GM19395 (cell line): ENCODE measurements around the gene TRPM6.

Source experiments
- ATAC-seq: cut with Tn5 transposase; IDR thresholded peaks from one replicate; pipeline ENCODE4 v1.9.1; 2021; ENCODE audit warnings: mild to moderate bottlenecking, moderate library complexity; ENCODE audit not compliant: unreplicated experiment

The TRPM6 gene

DNA sequence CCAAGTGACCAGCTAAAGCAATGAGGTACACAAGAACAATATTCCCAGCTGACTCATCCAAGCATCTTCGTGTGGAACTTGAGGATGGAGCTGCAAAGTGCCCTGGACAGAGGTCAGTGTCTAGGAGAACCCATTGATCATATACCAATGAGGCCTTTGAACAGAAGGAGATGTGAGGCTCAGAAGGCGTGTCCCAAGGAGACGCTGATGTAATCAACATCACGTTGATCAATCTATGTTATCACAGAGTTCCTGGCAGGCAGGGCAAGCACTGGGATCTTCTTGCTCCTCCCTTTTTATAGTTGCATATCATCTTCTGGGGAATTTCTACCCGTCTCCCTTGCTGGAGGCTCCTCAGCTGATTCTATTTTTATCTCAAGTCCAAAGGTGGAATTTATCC is 163.4 kb downstream of the TRPM6 start:
- no peak for ATAC-seq

GRCh38 chr9:74721696-74722660 is 165.7 kb downstream of the TRPM6 start:
- no peak for ATAC-seq

GRCh38 chr9:74719306-74719705 is 168.4 kb downstream of the TRPM6 start:
- no peak for ATAC-seq

GRCh38 chr9:74718709-74719108 is 169.0 kb downstream of the TRPM6 start:
- no peak for ATAC-seq

- no peak for ATAC-seq
Measured at GRCh38 chr9:74711341-74711740, 176.4 kb downstream of the TRPM6 start.

- peak; percentile 56 for ATAC-seq
Measured at GRCh38 chr9:74697535-74697934, 190.2 kb downstream of the TRPM6 start.

DNA sequence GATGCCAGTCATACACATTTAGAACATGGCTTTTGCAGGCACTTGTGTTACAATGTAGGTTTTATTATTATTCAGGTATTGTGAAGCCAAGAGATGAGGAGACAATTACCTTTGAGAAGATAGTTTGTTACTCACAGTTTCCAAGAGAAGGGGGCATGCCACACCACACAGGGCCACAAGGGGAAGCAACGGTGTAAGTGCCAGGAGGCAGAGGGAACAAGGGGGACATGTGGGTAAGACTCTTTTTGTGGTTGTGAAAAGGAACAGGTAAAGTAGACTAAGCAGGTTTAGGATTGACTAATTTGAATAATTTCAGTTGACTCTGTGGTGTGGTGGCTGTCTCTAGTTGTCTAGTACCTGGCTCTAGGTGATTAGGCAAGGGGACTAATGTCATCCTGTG is 191.2 kb downstream of the TRPM6 start:
- peak; percentile 50 for ATAC-seq

DNA sequence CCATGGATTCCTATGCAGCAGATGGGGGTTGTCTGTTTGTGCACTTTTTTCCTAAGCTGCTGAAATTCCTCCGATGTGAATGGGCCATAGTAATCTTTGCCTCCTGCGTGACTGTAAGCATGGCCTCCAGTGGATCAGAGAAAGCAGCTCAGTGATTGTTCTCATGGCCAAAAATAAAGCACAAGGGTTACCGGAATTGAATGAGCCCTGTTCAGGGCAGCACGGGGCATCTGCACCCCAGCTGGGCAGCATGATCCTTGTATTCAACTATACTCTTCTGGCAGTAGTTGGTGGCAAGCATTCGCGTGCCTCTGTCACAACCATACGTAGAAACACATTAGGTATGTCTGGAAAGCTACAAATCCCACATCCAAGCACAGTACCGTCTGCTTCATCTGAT is 196.7 kb downstream of the TRPM6 start:
- no peak for ATAC-seq

DNA sequence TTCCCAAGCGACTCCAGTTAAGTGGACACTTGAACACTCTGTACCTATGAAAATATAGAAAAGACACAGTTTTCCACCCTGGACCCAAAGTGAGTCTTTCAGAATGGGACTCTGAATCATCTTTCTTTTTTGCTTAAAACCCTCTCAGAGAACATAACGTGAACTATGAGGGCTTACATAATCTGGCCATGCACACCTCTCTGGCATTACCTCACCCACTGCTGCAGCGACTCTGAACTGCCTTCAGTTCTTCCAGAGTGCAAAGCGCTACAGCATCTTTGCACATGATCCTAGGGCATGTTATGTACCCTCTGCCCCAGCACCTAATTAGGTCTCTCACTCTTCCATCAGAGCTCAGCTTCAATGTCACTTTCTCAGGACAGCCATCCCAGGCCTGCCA is 204.4 kb downstream of the TRPM6 start:
- ATAC-seq, result no peak

DNA sequence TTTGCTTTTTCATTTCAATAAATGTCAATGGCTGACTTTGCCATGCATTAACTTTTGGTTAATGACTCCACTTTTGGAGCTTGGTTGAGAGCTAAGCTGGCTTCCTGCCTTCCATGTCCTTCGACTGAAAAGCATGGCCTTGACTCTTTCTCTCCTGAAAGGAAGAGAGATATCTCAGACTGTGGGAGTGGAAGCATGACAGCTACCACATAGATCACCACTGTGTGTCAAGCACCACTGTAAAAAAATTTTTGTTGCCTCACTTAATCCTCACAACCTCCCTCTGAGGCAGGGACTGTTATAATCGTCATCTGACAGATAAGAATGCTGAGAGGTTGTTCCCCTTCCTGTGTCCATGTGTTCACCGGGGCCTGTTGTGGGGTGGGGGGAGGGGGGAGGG is 205.8 kb downstream of the TRPM6 start:
- no peak for ATAC-seq

GRCh38 chr9:74674077-74674476 is 213.6 kb downstream of the TRPM6 start:
- no peak for ATAC-seq
